Esophagus muscularis mucosa (tissue), 4 donors: ENCODE measurements around the gene IL17C. TPM values are rescaled to one million over a fixed set of nuclear protein-coding genes. Genes with fewer than 3 reads are reported as not detected.

Source experiments
- DNase-seq: peaks from one replicate; pipeline ENCODE4 v3.0.0-alpha.2; 2017; ENCODE audit errors: extremely low spot score
- H3K27ac ChIP-seq, 4 donors: fragments of 200-600 bp; sonication (generic); replicated peaks in 1 of 4; 1 replicate in 3 of 4; 2 replicates in 1 of 4; pipeline ENCODE4 v1.5.1; 2016 to 2019; ENCODE audit warnings: mild to moderate bottlenecking in 1 of 4
- H3K27me3 ChIP-seq, 4 donors: fragments of 200-600 bp; sonication (generic); one replicate each; pipeline versions ENCODE4 v1.5.1 to v1.6.0; 2016 to 2019
- H3K36me3 ChIP-seq, 4 donors: fragments of 200-600 bp; sonication (generic); one replicate each; pipeline ENCODE4 v1.5.1; 2016 to 2019
- H3K4me1 ChIP-seq, 4 donors: fragments of 200-600 bp; sonication (generic); one replicate each; pipeline ENCODE4 v1.5.1; 2016 to 2019
- H3K4me3 ChIP-seq, 4 donors: fragments of 200-600 bp; sonication (generic); 1 replicate in 2 of 4; 2 replicates in 2 of 4; pipeline ENCODE4 v1.5.1; 2016 to 2019; ENCODE audit warnings: mild to moderate bottlenecking in 4 of 4, moderate library complexity in 1 of 4
- H3K9me3 ChIP-seq, 4 donors: fragments of 200-600 bp; sonication (generic); 1 replicate in 3 of 4; 2 replicates in 1 of 4; pipeline ENCODE4 v1.5.1; 2016 to 2019
- EP300 ChIP-seq: sonication (generic); formaldehyde crosslinking; IDR thresholded peaks from one replicate; pipeline ENCODE4 v1.6.1; 2017; ENCODE audit warnings: antibody characterized with exemption
- POLR2A ChIP-seq: fragments of 450-650 bp; IDR thresholded peaks from one replicate; pipeline ENCODE4 v1.6.1; 2017; ENCODE audit warnings: antibody characterized with exemption, moderate library complexity, mild to moderate bottlenecking, low read depth
- POLR2AphosphoS5 ChIP-seq, 2 donors: sonication (generic); formaldehyde crosslinking; IDR thresholded peaks; one replicate each; pipeline ENCODE4 v1.6.1; 2017; ENCODE audit warnings: antibody characterized with exemption in 2 of 2
- WGBS: methylation state at CpG from one replicate; pipeline ENCODE4 v1.1.5; 2018; 5-methylcytosine and 5-hydroxymethylcytosine counted together
- intact Hi-C: fragments of 100-400 bp; cut with DNase I; formaldehyde crosslinking; loops from one replicate; pipeline ENCODE4 v1.15.1; 2023
- total RNA-seq, 4 donors: library from RNA; depleted of rRNA; stranded (reverse); fragments of >200 nt; gene quantifications; one replicate each; pipeline versions ENCODE4 v1.1.0 to v1.2.1, GENCODE V29; 2016
- TF ChIP-seq, protein P1 (sequence below), 3 experiments: fragments of 200-600 bp in 2 of 3; fragments of 450-650 bp in 1 of 3; sonication (generic) in 2 of 3; IDR thresholded peaks; one replicate each; pipeline ENCODE4 v1.5.1; 2017 to 2019; ENCODE audit warnings: antibody characterized with exemption in 3 of 3, mild to moderate bottlenecking in 2 of 3, moderate library complexity in 1 of 3

The IL17C gene
- total RNA-seq, 4 donors from 2014 or later = not detected

DNA sequence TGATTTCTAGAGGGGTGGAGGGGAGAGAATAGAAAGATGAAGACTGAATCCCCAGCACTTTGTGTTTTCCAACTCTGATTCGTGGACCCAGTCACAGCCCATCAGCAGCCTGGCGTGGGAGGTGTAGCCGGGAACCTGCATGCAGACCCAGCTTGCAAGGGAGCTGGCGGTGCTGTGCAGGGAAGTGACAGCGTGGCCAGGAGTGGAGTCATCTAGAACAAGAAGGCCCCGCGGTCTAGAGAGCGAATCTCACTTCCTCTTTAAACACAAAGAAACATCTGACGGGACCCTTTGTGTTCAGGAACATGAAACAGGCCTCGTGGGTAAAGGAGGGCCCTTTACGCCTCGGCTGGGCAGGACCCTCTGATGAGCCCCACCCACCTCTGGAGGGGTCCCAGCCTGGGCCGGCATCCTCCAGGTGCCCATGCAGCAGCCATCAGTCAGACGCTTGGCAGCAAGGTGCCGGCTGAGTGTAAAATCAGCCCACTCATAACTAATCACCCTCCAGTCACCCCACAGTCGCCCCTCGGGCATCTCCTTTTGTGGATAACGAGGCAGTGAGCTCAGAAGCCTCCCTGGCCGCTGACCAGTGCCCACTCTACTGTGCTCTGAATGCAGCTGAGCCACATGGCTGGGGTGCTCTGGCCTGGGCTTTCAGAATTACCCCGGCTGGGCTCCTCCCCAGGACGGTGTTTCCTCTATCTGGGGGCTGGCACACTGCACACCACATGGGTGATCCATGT is 43.5 kb downstream of the IL17C start:
- Histone ChIP-seq H3K27ac (peak overlapping the region in 3 of 4 donors; percentile 46 to 63 (median 55)), H3K27me3 (peaks cover 0 to 85% (median 53%) of the 10 kb centered on the region in 4 donors), H3K4me3 (no peak overlapping the region), H3K4me1 (peaks cover 19 to 33% (median 28%) of the 10 kb centered on the region in 4 donors), H3K9me3 (no peaks in the 10 kb centered on the region), H3K36me3 (no peaks in the 10 kb centered on the region)
- intact Hi-C loops = no loop called here
- TF ChIP-seq, protein P1, sequence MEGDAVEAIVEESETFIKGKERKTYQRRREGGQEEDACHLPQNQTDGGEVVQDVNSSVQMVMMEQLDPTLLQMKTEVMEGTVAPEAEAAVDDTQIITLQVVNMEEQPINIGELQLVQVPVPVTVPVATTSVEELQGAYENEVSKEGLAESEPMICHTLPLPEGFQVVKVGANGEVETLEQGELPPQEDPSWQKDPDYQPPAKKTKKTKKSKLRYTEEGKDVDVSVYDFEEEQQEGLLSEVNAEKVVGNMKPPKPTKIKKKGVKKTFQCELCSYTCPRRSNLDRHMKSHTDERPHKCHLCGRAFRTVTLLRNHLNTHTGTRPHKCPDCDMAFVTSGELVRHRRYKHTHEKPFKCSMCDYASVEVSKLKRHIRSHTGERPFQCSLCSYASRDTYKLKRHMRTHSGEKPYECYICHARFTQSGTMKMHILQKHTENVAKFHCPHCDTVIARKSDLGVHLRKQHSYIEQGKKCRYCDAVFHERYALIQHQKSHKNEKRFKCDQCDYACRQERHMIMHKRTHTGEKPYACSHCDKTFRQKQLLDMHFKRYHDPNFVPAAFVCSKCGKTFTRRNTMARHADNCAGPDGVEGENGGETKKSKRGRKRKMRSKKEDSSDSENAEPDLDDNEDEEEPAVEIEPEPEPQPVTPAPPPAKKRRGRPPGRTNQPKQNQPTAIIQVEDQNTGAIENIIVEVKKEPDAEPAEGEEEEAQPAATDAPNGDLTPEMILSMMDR (IDR thresholded peaks at IDR 0.05) = no peak
- TF ChIP-seq POLR2AphosphoS5 (IDR thresholded peaks at IDR 0.05) (no peak), POLR2A (no peak), EP300 (no peak)
- 32% methylated on average over 13 of the region's 21 CpGs for WGBS
- no peak for DNase-seq

DNA sequence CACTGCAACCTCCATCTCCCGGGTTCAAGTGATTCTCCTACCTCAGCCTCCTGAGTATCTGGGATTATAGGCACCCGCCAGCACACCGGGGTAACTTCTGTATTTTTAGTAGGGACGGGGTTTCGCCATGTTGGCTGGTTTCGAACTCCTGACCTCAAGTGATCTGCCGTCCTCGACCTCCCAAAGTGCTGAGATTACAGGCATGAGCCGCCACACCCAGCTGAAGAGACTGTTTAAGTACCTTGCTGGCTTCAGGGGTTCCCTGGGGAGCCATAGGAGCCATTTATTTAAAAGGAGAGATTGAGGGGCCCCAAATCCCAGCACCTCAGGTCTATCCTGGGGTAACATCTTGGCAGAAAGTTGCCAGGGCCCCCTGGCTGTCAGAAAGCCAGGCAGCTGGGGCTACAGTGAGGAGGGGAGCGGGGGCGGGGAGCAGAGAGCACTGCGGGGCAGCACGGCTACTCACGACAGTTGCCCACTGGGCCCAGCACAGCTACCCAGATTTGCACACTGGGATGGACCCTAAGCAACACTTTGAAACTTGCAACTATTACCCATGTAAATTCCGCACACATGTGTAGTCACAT is 46.3 kb downstream of the IL17C start:
- Histone ChIP-seq H3K4me3 (no peak overlapping the region), H3K27ac (no peak overlapping the region), H3K9me3 (no peaks in the 10 kb centered on the region), H3K4me1 (peaks cover 29 to 31% (median 30%) of the 10 kb centered on the region in 4 donors), H3K36me3 (no peaks in the 10 kb centered on the region), H3K27me3 (peaks cover 0 to 96% (median 65%) of the 10 kb centered on the region in 4 donors)
- DNase-seq = no peak
- intact Hi-C loops = no loop called here
- TF ChIP-seq POLR2AphosphoS5 (IDR thresholded peaks at IDR 0.05) (no peak), POLR2A (no peak), EP300 (no peak)
- TF ChIP-seq, protein P1 (IDR thresholded peaks at IDR 0.05) = no peak
- WGBS = 51% methylated on average over 15 of the region's 15 CpGs

DNA sequence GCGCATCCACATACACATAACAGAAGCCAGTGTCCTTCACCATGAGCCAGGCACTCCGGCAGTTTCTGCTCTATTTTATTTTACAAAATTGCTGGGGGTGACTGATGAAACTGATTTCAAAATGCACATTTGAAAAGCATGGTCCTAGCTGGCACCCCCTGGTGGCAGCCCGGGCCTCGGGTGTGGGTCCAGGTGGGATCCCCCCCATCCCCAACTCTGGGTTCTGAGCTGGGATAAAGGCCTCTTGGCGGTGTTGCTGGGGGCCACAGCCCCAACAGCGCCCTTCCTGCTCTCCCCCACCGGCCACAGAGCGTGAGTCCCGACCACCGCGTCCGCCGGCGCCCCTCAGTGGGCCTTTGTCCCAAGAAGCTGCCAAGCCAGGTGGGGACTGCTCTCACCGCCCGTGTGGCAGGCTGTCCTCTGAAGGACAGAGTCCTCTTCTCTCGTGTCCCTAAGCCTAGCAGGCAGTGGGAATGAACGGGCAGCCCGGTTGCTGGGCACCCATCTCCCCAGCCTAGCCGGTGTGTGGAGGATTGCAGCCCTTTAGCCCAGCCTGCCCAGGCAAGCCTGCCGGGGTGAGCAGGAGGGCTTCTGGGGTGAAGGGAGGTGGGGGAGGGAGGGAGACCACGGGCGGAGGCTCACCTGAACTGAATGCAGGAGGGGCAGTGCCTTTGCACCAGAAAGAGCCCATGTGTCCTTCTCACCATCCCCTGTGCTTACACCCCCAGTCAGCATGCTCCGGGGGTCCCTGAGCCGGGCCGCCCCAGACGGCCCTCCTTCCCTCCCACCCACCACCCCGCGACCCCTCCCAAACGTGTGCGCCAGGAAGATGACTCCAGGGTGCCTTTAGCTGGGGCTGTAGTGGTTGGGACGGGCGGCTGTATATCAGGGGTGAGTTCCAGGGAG is 47.0 kb downstream of the IL17C start:
- DNase-seq = no peak
- Histone ChIP-seq H3K36me3 (no peaks in the 10 kb centered on the region), H3K27me3 (peaks cover 0 to 97% (median 69%) of the 10 kb centered on the region in 4 donors), H3K9me3 (no peaks in the 10 kb centered on the region), H3K4me3 (peak overlapping the region; percentile 51 to 65 (median 52)), H3K27ac (no peak overlapping the region), H3K4me1 (peaks cover 29 to 31% (median 30%) of the 10 kb centered on the region in 4 donors)
- no peak for TF ChIP-seq POLR2A
- TF ChIP-seq, protein P1 (IDR thresholded peaks at IDR 0.05) = peak in 2 of 3 experiments; percentile 13 to 40
- intact Hi-C loops = no loop called here
- WGBS = 14% methylated on average over 8 of the region's 33 CpGs

DNA sequence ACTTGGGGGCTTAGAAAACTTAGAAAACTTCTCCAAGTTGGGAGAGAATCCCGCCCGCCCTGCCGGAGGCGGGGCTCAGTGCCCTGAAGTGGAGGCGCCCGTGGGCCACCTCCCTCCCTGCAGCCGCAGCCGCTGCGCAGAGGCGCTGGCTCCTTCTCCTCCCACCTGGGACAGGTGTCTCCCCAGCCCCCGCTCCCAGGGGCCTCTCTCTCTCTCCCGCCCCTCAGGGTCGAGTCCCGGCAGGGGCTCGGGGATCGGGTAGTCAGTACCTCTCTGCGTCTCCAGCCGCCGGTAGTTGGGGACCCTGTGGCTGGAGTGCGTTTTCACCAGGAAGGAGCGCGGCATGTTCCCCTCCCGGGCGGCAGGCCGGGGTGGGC is 47.7 kb downstream of the IL17C start:
- intact Hi-C loops = no loop called here
- WGBS = no CpG with 5 or more reads among the region's 25 CpGs
- peaks cover 0 to 97% (median 70%) of the 10 kb centered on the region in 4 donors for H3K27me3 ChIP-seq
- DNase-seq = no peak
- H3K9me3 ChIP-seq = no peaks in the 10 kb centered on the region
- peak overlapping the region; percentile 51 to 65 (median 52) for H3K4me3 ChIP-seq
- peaks cover 29 to 31% (median 30%) of the 10 kb centered on the region in 4 donors for H3K4me1 ChIP-seq
- TF ChIP-seq EP300 (no peak), POLR2AphosphoS5 (IDR thresholded peaks at IDR 0.05) (no peak), POLR2A (no peak)
- TF ChIP-seq, protein P1 (IDR thresholded peaks at IDR 0.05) = no peak
- no peaks in the 10 kb centered on the region for H3K36me3 ChIP-seq
- peak overlapping the region in 1 of 4 donors; percentile 23 for H3K27ac ChIP-seq
